Nucleus accumbens (tissue), 56 donors: ENCODE measurements around the gene HOXB6.

Experiments used
- DNase-seq, 56 donors: peaks; one replicate each; lab custom pipeline; 2025; lab: John Stamatoyannopoulos, UW

HOXB6 gene

GRCh38 chr17:48597778-48598631 lies 6.8 kb downstream of the HOXB6 start:
- no peak for DNase-seq

GRCh38 chr17:48597528-48597777 lies 7.3 kb downstream of the HOXB6 start:
- no peak for DNase-seq

- DNase-seq, result no peak
Measured at GRCh38 chr17:48596735-48597527, 7.9 kb downstream of the HOXB6 start.

- no peak for DNase-seq
Measured at GRCh38 chr17:48596000-48596734, 8.6 kb downstream of the HOXB6 start.

- no peak for DNase-seq
Measured at GRCh38 chr17:48595278-48595999, 9.3 kb downstream of the HOXB6 start.

GRCh38 chr17:48594538-48595277 lies 10.1 kb downstream of the HOXB6 start:
- no peak for DNase-seq

- peak in 2 of 56 donors; percentile 3 to 31 for DNase-seq
Measured at GRCh38 chr17:48593840-48594537, 10.8 kb downstream of the HOXB6 start.

GRCh38 chr17:48593126-48593829 lies 11.5 kb downstream of the HOXB6 start, which contains the start of gene HOXB5:
TSS of gene HOXB5 (minus strand) at chr17:48593779. CDS start at chr17:48593682, 97 bp downstream.
- no peak for DNase-seq

- no peak for DNase-seq
Measured at GRCh38 chr17:48592577-48592976, 12.2 kb downstream of the HOXB6 start.

GRCh38 chr17:48592057-48592514 lies 12.7 kb downstream of the HOXB6 start:
- no peak for DNase-seq

- no peak for DNase-seq
Measured at GRCh38 chr17:48591255-48592056, 13.3 kb downstream of the HOXB6 start.

- DNase-seq, result no peak
Measured at GRCh38 chr17:48590607-48591161, 14.1 kb downstream of the HOXB6 start.

GRCh38 chr17:48589831-48590606 lies 14.8 kb downstream of the HOXB6 start, which contains the start of gene HOXB3:
TSS of gene HOXB3 (minus strand) at chr17:48590241. CDS start at chr17:48552474, 37,767 bp downstream.
- no peak for DNase-seq

- DNase-seq, result no peak
Measured at GRCh38 chr17:48589060-48589830, 15.5 kb downstream of the HOXB6 start.

GRCh38 chr17:48588528-48588927 lies 16.3 kb downstream of the HOXB6 start:
- DNase-seq, result no peak

GRCh38 chr17:48588074-48588415 lies 16.7 kb downstream of the HOXB6 start:
- no peak for DNase-seq
